ENCODE results near the gene AFP.

The AFP gene

DNA sequence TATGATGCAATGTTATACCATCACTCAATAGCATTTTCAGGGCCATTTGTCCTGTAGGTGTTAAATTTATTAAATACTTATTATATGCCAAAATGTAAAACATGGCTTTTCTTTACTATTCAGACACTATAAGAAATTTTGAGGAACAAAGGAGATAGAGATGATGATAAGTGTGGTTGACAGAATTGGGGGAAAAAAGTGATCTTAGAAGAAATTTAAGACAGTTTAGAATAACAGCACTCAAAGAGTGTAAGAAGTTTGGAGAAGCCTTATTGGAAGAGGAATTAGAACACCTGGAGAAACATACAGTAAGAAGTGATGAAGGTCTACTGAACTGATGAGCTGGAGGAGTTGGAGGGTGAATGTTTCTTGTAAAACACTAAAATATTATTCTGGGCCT is 12.8 kb upstream of the AFP start:
- CTCF ChIA-PET, result no interaction called here
- no peak overlapping the region for H3K27ac ChIP-seq
- DNase-seq (ENCODE audit: low spot score), result no peak
- POLR2A ChIA-PET (ENCODE audit: low non-redundant PET), result no interaction called here
- TF ChIP-seq, protein P1, sequence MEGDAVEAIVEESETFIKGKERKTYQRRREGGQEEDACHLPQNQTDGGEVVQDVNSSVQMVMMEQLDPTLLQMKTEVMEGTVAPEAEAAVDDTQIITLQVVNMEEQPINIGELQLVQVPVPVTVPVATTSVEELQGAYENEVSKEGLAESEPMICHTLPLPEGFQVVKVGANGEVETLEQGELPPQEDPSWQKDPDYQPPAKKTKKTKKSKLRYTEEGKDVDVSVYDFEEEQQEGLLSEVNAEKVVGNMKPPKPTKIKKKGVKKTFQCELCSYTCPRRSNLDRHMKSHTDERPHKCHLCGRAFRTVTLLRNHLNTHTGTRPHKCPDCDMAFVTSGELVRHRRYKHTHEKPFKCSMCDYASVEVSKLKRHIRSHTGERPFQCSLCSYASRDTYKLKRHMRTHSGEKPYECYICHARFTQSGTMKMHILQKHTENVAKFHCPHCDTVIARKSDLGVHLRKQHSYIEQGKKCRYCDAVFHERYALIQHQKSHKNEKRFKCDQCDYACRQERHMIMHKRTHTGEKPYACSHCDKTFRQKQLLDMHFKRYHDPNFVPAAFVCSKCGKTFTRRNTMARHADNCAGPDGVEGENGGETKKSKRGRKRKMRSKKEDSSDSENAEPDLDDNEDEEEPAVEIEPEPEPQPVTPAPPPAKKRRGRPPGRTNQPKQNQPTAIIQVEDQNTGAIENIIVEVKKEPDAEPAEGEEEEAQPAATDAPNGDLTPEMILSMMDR (conservative IDR thresholded peaks at IDR 0.05; ENCODE audit: low read depth), result no peak

DNA sequence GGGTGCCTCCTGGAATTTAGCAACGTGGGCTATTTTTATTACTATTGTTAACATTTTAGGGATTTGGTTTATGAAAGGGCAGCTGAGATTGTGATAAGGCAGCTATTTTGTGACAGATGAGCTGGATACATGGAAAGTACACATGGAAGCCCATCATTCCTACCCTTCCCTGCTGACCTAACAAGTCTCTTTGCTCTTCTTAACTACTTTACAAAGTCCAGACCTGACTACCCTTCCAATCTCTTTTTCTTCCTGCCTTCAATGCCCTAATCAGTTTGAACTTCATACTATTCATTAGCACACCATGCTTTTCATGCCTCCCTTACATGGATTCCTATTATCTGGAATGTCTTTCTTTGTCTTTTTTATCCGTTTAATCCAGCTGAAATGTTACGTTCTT is 9.4 kb upstream of the AFP start:
- TF ChIP-seq, protein P1 (conservative IDR thresholded peaks at IDR 0.05; ENCODE audit: low read depth), result no peak
- POLR2A ChIA-PET (ENCODE audit: low non-redundant PET), result no interaction called here
- CTCF ChIA-PET, result no interaction called here

DNA sequence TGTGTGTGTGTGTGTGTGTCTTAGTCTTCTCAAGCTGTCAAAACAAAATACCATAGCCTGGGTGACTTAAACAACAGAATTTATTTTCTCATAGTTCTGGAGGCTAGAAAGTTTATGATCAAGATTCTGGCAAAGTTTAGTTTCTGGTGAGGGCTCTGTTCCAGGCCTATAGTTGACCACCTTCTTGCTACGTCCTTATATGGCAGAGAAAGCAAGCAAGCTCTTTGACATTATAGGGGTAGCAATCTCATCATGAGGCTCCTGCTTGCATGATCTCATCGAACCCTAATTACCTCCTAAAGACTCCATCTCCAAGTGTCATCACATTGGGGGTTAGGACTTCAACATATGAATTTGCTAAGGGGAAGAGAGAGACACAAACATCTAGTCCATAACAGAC is 6.9 kb upstream of the AFP start:
- POLR2A ChIA-PET (ENCODE audit: low non-redundant PET), result no interaction called here
- no peak overlapping the region for H3K27ac ChIP-seq
- DNase-seq (ENCODE audit: low spot score), result no peak
- CTCF ChIA-PET, result interaction anchor here (3.0 kb wide), 1 partner anchor 17 kb away, joined by 9 read pairs; no protein-coding TSS in a partner anchor
- TF ChIP-seq, protein P1 (conservative IDR thresholded peaks at IDR 0.05; ENCODE audit: low read depth), result no peak

More for the DNA sequence above, 9.4 kb upstream of the AFP start:
- DNase-seq (ENCODE audit: low spot score), result no peak
- H3K27ac ChIP-seq, result no peak overlapping the region

DNA sequence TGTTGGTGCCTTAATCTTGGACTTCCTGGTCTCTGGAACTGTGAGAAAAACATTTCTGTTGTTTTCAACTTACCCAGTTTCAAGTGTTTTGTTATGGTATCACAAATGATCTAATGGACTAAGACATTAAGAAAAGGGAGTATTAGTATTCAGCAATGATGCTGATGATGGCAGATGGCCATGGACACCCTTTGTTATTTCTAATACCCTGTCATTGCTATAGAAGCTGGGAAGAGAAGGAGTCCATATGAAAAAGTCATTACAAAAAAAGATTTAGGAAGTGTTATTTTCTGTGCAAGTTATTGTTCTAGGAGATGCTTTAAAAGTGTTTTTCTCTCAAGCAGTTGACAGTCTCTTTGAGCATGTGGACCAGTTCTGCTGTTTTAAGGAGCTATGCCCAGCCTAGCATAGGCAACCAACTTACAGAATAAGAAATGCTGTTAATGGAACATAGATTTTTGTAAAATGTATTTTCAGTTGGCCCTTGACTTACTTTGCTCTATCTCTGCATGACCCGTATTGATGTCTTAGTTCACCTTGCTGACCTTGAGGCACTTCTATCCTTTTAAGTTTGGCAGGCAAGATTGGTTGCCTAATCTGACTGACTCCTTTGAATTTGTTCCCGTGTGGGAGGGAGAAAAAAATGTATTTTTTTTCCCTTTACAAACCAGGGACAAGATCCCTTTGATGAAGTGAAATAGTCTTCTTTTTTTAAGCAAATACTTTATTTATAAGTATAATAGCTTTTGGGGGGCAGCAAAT is 6.0 kb upstream of the AFP start:
- ChIA-PET POLR2A (ENCODE audit: low non-redundant PET) (no interaction called here), CTCF (interaction anchor here (3.0 kb wide), 1 partner anchor 16 kb away, joined by 9 read pairs; no protein-coding TSS in a partner anchor)
- H3K27ac ChIP-seq, result no peak overlapping the region
- DNase-seq (ENCODE audit: low spot score), result no peak
- TF ChIP-seq, protein P1 (conservative IDR thresholded peaks at IDR 0.05; ENCODE audit: low read depth), result no peak

GRCh38 chr4:73431813-73432168 is 4.2 kb upstream of the AFP start:
- no peak for DNase-seq (ENCODE audit: low spot score)
- ChIA-PET CTCF (no interaction called here), POLR2A (ENCODE audit: low non-redundant PET) (no interaction called here)
- TF ChIP-seq, protein P1 (conservative IDR thresholded peaks at IDR 0.05; ENCODE audit: low read depth), result no peak
- no peak overlapping the region for H3K27ac ChIP-seq

DNA sequence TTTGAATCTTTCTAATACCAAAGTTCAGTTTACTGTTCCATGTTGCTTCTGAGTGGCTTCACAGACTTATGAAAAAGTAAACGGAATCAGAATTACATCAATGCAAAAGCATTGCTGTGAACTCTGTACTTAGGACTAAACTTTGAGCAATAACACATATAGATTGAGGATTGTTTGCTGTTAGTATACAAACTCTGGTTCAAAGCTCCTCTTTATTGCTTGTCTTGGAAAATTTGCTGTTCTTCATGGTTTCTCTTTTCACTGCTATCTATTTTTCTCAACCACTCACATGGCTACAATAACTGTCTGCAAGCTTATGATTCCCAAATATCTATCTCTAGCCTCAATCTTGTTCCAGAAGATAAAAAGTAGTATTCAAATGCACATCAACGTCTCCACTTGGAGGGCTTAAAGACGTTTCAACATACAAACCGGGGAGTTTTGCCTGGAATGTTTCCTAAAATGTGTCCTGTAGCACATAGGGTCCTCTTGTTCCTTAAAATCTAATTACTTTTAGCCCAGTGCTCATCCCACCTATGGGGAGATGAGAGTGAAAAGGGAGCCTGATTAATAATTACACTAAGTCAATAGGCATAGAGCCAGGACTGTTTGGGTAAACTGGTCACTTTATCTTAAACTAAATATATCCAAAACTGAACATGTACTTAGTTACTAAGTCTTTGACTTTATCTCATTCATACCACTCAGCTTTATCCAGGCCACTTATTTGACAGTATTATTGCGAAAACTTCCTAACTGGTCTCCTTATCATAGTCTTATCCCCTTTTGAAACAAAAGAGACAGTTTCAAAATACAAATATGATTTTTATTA is 3.6 kb upstream of the AFP start:
- TF ChIP-seq, protein P1 (conservative IDR thresholded peaks at IDR 0.05; ENCODE audit: low read depth), result no peak
- no peak for DNase-seq (ENCODE audit: low spot score)
- CTCF ChIA-PET, result interaction anchor here (0.7 kb wide), 1 partner anchor 14 kb away, joined by 3 read pairs; no protein-coding TSS in a partner anchor
- POLR2A ChIA-PET (ENCODE audit: low non-redundant PET), result no interaction called here
- H3K27ac ChIP-seq, result no peak overlapping the region

Data from RWPE1 (cell line).